Measurements from ENCODE around the gene TNFSF8.

DNA sequence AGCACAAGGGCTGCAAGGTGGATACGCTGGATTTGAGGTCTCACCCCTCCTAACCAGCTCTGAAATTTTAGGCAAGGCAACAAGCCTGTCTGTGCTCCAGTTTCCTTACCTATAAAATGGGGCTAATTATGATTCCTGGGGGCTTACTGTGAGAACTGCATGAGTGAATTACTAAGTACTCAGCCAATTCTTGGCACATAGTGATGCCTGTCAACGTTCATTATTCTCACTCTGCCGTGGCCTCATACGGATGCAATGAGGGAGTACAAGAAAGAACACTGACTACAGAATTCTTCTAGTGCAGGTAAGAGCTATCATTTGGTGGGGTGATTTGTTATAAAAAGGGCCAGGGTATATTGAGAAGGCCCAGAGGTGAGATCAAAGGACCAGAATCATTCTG, 16.7 kb downstream of the TNFSF8 start:
- TF ChIP-seq, protein P1, sequence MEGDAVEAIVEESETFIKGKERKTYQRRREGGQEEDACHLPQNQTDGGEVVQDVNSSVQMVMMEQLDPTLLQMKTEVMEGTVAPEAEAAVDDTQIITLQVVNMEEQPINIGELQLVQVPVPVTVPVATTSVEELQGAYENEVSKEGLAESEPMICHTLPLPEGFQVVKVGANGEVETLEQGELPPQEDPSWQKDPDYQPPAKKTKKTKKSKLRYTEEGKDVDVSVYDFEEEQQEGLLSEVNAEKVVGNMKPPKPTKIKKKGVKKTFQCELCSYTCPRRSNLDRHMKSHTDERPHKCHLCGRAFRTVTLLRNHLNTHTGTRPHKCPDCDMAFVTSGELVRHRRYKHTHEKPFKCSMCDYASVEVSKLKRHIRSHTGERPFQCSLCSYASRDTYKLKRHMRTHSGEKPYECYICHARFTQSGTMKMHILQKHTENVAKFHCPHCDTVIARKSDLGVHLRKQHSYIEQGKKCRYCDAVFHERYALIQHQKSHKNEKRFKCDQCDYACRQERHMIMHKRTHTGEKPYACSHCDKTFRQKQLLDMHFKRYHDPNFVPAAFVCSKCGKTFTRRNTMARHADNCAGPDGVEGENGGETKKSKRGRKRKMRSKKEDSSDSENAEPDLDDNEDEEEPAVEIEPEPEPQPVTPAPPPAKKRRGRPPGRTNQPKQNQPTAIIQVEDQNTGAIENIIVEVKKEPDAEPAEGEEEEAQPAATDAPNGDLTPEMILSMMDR (IDR thresholded peaks at IDR 0.05), result no peak
- TF ChIP-seq POLR2AphosphoS5 (IDR thresholded peaks at IDR 0.05), result no peak
- no peak for TF ChIP-seq EP300 (IDR thresholded peaks at IDR 0.05)

Data from sigmoid colon (tissue), 4 donors.